CD14-positive monocyte (primary cell): Measurements from ENCODE around the gene ELAVL2. TPM values are rescaled to one million over a fixed set of nuclear protein-coding genes. Genes with fewer than 3 reads are reported as not detected.

Source experiments
- DNase-seq, 3 donors: peaks; one replicate each; pipeline ENCODE4 v3.0.0-alpha.2; 2011 to 2022
- H2AFZ ChIP-seq: 2 replicates; pipeline ENCODE4 v1.6.0; 2012; ENCODE audit warnings: mild to moderate bottlenecking, low read depth, low read length, inconsistent platforms; ENCODE audit not compliant: insufficient read depth, poor library complexity, severe bottlenecking
- H3K27ac ChIP-seq, 2 donors: 1 replicate in 1 of 2; 2 replicates in 1 of 2; pipeline ENCODE4 v1.5.1; 2012 to 2013; ENCODE audit warnings: low read length in 2 of 2, control low read depth in 1 of 2, inconsistent platforms in 1 of 2, low read depth in 1 of 2, mild to moderate bottlenecking in 1 of 2
- H3K27me3 ChIP-seq, 2 donors: one replicate each; pipeline versions ENCODE4 v1.6.0 to v1.6.1; 2011 to 2013; ENCODE audit warnings: low read length in 2 of 2; ENCODE audit not compliant: control insufficient read depth in 2 of 2, insufficient read depth in 2 of 2
- H3K36me3 ChIP-seq, 2 donors: replicated peaks in 1 of 2; 1 replicate in 1 of 2; 2 replicates in 1 of 2; pipeline versions ENCODE4 v1.5.1 to v1.6.1; 2012 to 2013; ENCODE audit warnings: low read length in 2 of 2, control low read depth in 1 of 2, inconsistent platforms in 1 of 2, mild to moderate bottlenecking in 1 of 2; ENCODE audit not compliant: insufficient read depth in 2 of 2, control insufficient read depth in 1 of 2
- H3K4me1 ChIP-seq, 2 donors: 1 replicate in 1 of 2; 2 replicates in 1 of 2; pipeline versions ENCODE4 v1.5.1 to v1.6.1; 2012 to 2013; ENCODE audit warnings: low read length in 2 of 2, control low read depth in 1 of 2, inconsistent platforms in 1 of 2, mild to moderate bottlenecking in 1 of 2, moderate library complexity in 1 of 2; ENCODE audit not compliant: insufficient read depth in 2 of 2, control insufficient read depth in 1 of 2
- H3K4me2 ChIP-seq: replicated peaks from 2 replicates; pipeline ENCODE3; 2012; ENCODE audit warnings: low read length, moderate library complexity, mild to moderate bottlenecking; ENCODE audit not compliant: poor library complexity, severe bottlenecking; ENCODE audit errors: extremely low read depth
- H3K4me3 ChIP-seq, 3 experiments: fragments of 200-600 bp in 1 of 3; sonication (generic) in 1 of 3; replicated peaks in 1 of 3; 1 replicate in 2 of 3; 2 replicates in 1 of 3; pipeline ENCODE4 v1.5.1; 2011 to 2013; ENCODE audit warnings: low read length in 3 of 3, mild to moderate bottlenecking in 3 of 3, control low read depth in 2 of 3, low read depth in 2 of 3, inconsistent platforms in 1 of 3, moderate library complexity in 1 of 3
- H3K79me2 ChIP-seq: 2 replicates; pipeline ENCODE4 v1.6.0; 2012; ENCODE audit warnings: mild to moderate bottlenecking, control low read depth, inconsistent platforms, low read length, moderate library complexity; ENCODE audit not compliant: insufficient read depth
- H3K9ac ChIP-seq: 2 replicates; pipeline ENCODE4 v1.6.0; 2017; ENCODE audit warnings: low read length, mild to moderate bottlenecking; ENCODE audit not compliant: insufficient read depth, poor library complexity, severe bottlenecking
- H3K9me3 ChIP-seq, 2 donors: replicated peaks in 1 of 2; 1 replicate in 1 of 2; 2 replicates in 1 of 2; pipeline versions ENCODE4 v1.5.1 to v1.6.1; 2012 to 2013; ENCODE audit warnings: low read length in 2 of 2, control low read depth in 1 of 2; ENCODE audit not compliant: control insufficient read depth in 1 of 2, insufficient read depth in 1 of 2
- H4K20me1 ChIP-seq: 2 replicates; pipeline ENCODE4 v1.6.0; 2012; ENCODE audit warnings: mild to moderate bottlenecking, low read length, control low read depth, moderate library complexity; ENCODE audit not compliant: insufficient read depth
- H3K27ac Mint-ChIP-seq, 7 donors: one replicate each; pipeline ENCODE4 v1.8.0; 2020; ENCODE audit warnings: mild to moderate bottlenecking in 7 of 7, mixed read lengths in 7 of 7, moderate library complexity in 6 of 7, inconsistent platforms in 2 of 7
- H3K27me3 Mint-ChIP-seq, 3 donors: one replicate each; pipeline ENCODE4 v1.8.0; 2021 to 2022; ENCODE audit warnings: low read depth in 3 of 3, mild to moderate bottlenecking in 3 of 3, mixed read lengths in 3 of 3, moderate library complexity in 3 of 3, inconsistent platforms in 1 of 3
- H3K36me3 Mint-ChIP-seq, 2 donors: one replicate each; pipeline ENCODE4 v1.8.0; 2020; ENCODE audit warnings: mixed read lengths in 2 of 2, inconsistent platforms in 1 of 2, mild to moderate bottlenecking in 1 of 2
- H3K4me1 Mint-ChIP-seq: one replicate; pipeline ENCODE4 v1.8.0; 2020; ENCODE audit warnings: mild to moderate bottlenecking, mixed read lengths
- H3K4me3 Mint-ChIP-seq, 2 donors: one replicate each; pipeline ENCODE4 v1.8.0; 2020; ENCODE audit warnings: mild to moderate bottlenecking in 2 of 2, mixed read lengths in 2 of 2, moderate library complexity in 1 of 2
- H3K9me3 Mint-ChIP-seq, 7 donors: one replicate each; pipeline ENCODE4 v1.8.0; 2020 to 2022; ENCODE audit warnings: mixed read lengths in 7 of 7, mild to moderate bottlenecking in 6 of 7, moderate library complexity in 6 of 7, inconsistent platforms in 2 of 7
- WGBS: methylation state at CpG from one replicate; pipeline ENCODE4 v1.1.5; 2013; ENCODE audit warnings: missing lambda C conversion rate; ENCODE audit not compliant: insufficient coverage; 5-methylcytosine and 5-hydroxymethylcytosine counted together
- intact Hi-C, 2 donors: fragments of 100-400 bp; cut with micrococcal nuclease; formaldehyde crosslinking; loops; one replicate each; pipeline versions ENCODE4 v1.15.0 to v1.15.1; 2023
- polyA plus RNA-seq, 3 donors: library from polyadenylated mRNA; depleted of rRNA in 1 of 3; unstranded in 2 of 3; stranded (reverse) in 1 of 3; fragments of 300-500 nt in 2 of 3; fragments of >200 nt in 1 of 3; fragmentation: Illumina TruSeq in 2 of 3; gene quantifications; 1 replicate in 2 of 3; 2 replicates in 1 of 3; pipeline ENCODE4 v1.2.3, GENCODE V29; 2012 to 2021
- TF ChIP-seq, protein P1 (sequence below): fragments of 200-600 bp; IDR thresholded peaks from one replicate; pipeline ENCODE4 v1.8.0; 2022; ENCODE audit warnings: antibody characterized with exemption, mild to moderate bottlenecking

The ELAVL2 gene
- polyA plus RNA-seq, 3 donors = not detected

DNA sequence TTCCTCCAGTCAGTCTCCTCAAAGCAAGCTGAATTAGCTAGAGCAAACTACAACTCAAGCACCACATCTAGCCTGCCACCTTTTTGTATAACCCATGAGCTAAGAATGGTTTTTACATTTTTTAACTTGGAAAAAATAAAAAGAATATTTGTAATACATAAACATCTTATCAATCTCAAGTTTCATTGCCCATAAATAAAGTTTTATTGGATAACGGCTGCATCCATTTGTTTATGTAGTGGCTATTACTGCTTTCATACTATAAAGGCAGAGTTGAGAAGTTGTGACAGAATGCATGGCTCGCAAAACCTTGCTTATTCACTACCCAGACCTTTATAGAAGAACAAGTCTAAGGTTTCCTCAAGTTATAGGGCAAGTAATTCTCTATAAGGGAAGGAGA is 95.7 kb downstream of the ELAVL2 start:
- Histone ChIP-seq H3K79me2 (no peaks in the 10 kb centered on the region), H3K27me3 (no peaks in the 10 kb centered on the region), H3K4me2 (no peak overlapping the region), H3K27ac (no peak overlapping the region), H3K9me3 (no peaks in the 10 kb centered on the region), H3K36me3 (no peaks in the 10 kb centered on the region), H2AFZ (no peak overlapping the region), H3K4me1 (no peaks in the 10 kb centered on the region), H3K9ac (no peak overlapping the region), H3K4me3 (no peak overlapping the region), H4K20me1 (no peaks in the 10 kb centered on the region)
- peaks cover 0 to 5% (median 0%) of the 10 kb centered on the region in 7 donors for H3K9me3 Mint-ChIP-seq
- no peak overlapping the region for H3K4me3 Mint-ChIP-seq
- no peak overlapping the region for H3K27ac Mint-ChIP-seq
- TF ChIP-seq, protein P1, sequence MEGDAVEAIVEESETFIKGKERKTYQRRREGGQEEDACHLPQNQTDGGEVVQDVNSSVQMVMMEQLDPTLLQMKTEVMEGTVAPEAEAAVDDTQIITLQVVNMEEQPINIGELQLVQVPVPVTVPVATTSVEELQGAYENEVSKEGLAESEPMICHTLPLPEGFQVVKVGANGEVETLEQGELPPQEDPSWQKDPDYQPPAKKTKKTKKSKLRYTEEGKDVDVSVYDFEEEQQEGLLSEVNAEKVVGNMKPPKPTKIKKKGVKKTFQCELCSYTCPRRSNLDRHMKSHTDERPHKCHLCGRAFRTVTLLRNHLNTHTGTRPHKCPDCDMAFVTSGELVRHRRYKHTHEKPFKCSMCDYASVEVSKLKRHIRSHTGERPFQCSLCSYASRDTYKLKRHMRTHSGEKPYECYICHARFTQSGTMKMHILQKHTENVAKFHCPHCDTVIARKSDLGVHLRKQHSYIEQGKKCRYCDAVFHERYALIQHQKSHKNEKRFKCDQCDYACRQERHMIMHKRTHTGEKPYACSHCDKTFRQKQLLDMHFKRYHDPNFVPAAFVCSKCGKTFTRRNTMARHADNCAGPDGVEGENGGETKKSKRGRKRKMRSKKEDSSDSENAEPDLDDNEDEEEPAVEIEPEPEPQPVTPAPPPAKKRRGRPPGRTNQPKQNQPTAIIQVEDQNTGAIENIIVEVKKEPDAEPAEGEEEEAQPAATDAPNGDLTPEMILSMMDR = no peak
- DNase-seq = no peak
- no peaks in the 10 kb centered on the region for H3K4me1 Mint-ChIP-seq
- intact Hi-C loops = no loop called here
- H3K27me3 Mint-ChIP-seq = peaks cover 0 to 2% (median 0%) of the 10 kb centered on the region in 3 donors
- WGBS = no CpG with 5 or more reads among the region's 2 CpGs
- no peaks in the 10 kb centered on the region for H3K36me3 Mint-ChIP-seq

DNA sequence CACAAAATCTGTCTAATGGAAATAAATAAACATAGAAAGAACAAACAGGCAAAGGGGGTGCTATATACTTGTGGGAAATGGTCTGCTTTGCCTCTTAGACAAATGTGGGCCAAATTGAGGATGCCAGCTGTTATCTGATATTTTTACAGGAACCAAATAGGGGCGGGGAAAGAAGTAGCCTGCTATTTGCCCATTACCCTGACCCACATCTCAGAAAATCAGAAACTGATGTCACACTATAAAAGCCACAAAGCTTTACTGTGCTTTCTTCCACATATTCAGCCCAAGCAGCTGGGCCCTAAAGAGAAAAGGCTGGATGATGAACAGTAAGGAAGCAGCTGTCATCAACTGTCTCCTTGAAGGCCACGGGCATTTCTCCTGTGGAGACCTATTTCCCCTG is 97.3 kb downstream of the ELAVL2 start:
- H3K4me1 ChIP-seq = no peaks in the 10 kb centered on the region
- no peak overlapping the region for H3K4me2 ChIP-seq
- DNase-seq = no peak
- Mint-ChIP-seq H3K27me3 (peaks cover 0 to 4% (median 0%) of the 10 kb centered on the region in 3 donors), H3K4me1 (no peaks in the 10 kb centered on the region), H3K36me3 (no peaks in the 10 kb centered on the region), H3K9me3 (peaks cover 0 to 6% (median 0%) of the 10 kb centered on the region in 7 donors), H3K27ac (no peak overlapping the region), H3K4me3 (no peak overlapping the region)
- H3K4me3 ChIP-seq = no peak overlapping the region
- TF ChIP-seq, protein P1 = no peak
- no peaks in the 10 kb centered on the region for H3K36me3 ChIP-seq
- no peaks in the 10 kb centered on the region for H3K27me3 ChIP-seq
- H4K20me1 ChIP-seq = no peaks in the 10 kb centered on the region
- no CpG with 5 or more reads among the region's 2 CpGs for WGBS
- no peak overlapping the region for H2AFZ ChIP-seq
- intact Hi-C loops = no loop called here
- H3K79me2 ChIP-seq = no peaks in the 10 kb centered on the region
- H3K27ac ChIP-seq = no peak overlapping the region
- no peak overlapping the region for H3K9ac ChIP-seq
- no peaks in the 10 kb centered on the region for H3K9me3 ChIP-seq
